GM23338 (cell line): ENCODE results near the gene SETMAR. TPM values are rescaled to one million over a fixed set of nuclear protein-coding genes. Genes with fewer than 3 reads are reported as not detected.

Source experiments
- ATAC-seq: fragments of 200-7000 bp; cut with Tn5 transposase; 3 replicates; pipeline ENCODE4 v1.9.1; 2020
- DNase-seq: peaks from one replicate; pipeline ENCODE4 v3.0.0-alpha.2; 2015; ENCODE audit warnings: low spot score
- H2AFZ ChIP-seq: fragments of 200-600 bp; sonication (generic); 2 replicates; pipeline ENCODE4 v1.8.0; 2016; ENCODE audit warnings: antibody characterized with exemption, mild to moderate bottlenecking, moderate library complexity
- H3F3A ChIP-seq: fragments of 200-600 bp; sonication (generic); replicated peaks from 2 replicates; pipeline ENCODE4 v1.8.0; 2017; ENCODE audit warnings: antibody characterized with exemption, mixed run types, low read depth
- H3K27ac ChIP-seq: fragments of 200-600 bp; sonication (generic); 2 replicates; pipeline ENCODE4 v1.6.1; 2016; ENCODE audit warnings: low read depth
- H3K27me3 ChIP-seq: fragments of 200-600 bp; sonication (generic); 2 replicates; pipeline ENCODE4 v1.8.0; 2016; ENCODE audit warnings: mild to moderate bottlenecking, mixed run types, moderate library complexity; ENCODE audit not compliant: insufficient read depth
- H3K36me3 ChIP-seq: fragments of 200-600 bp; sonication (generic); 2 replicates; pipeline ENCODE4 v1.8.0; 2016; ENCODE audit warnings: mild to moderate bottlenecking; ENCODE audit not compliant: insufficient read depth
- H3K4me1 ChIP-seq: fragments of 200-600 bp; sonication (generic); 2 replicates; pipeline ENCODE4 v1.8.0; 2016; ENCODE audit warnings: mild to moderate bottlenecking, moderate library complexity; ENCODE audit not compliant: insufficient read depth
- H3K4me2 ChIP-seq: fragments of 200-600 bp; sonication (generic); 2 replicates; pipeline ENCODE4 v1.7.1; 2017; ENCODE audit warnings: mixed run types
- H3K4me3 ChIP-seq: fragments of 200-600 bp; sonication (generic); 2 replicates; pipeline ENCODE4 v1.6.1; 2016; ENCODE audit warnings: mixed run types
- H3K79me2 ChIP-seq: fragments of 200-600 bp; sonication (generic); replicated peaks from 2 replicates; pipeline ENCODE4 v1.8.0; 2017; ENCODE audit warnings: mild to moderate bottlenecking; ENCODE audit not compliant: insufficient read depth
- H3K9me2 ChIP-seq: fragments of 200-600 bp; sonication (generic); 2 replicates; pipeline ENCODE4 v1.8.0; 2017; ENCODE audit not compliant: insufficient read depth
- H4K20me1 ChIP-seq: fragments of 200-600 bp; sonication (generic); replicated peaks from 2 replicates; pipeline ENCODE4 v1.8.0; 2017; ENCODE audit warnings: mild to moderate bottlenecking; ENCODE audit not compliant: insufficient read depth
- H3K27ac Mint-ChIP-seq: 2 replicates; pipeline ENCODE4 v1.8.0; 2020; ENCODE audit warnings: inconsistent platforms, mild to moderate bottlenecking, moderate library complexity, mixed read lengths
- H3K27me3 Mint-ChIP-seq: 3 replicates; pipeline ENCODE4 v1.8.0; 2022; ENCODE audit warnings: low read depth, mild to moderate bottlenecking, moderate library complexity, mixed read lengths, inconsistent platforms; ENCODE audit not compliant: insufficient read depth, poor library complexity
- H3K36me3 Mint-ChIP-seq: 3 replicates; pipeline ENCODE4 v1.8.0; 2021; ENCODE audit warnings: low read depth, mild to moderate bottlenecking, inconsistent platforms, moderate library complexity, mixed read lengths
- H3K4me1 Mint-ChIP-seq: 3 replicates; pipeline ENCODE4 v1.8.0; 2020; ENCODE audit warnings: mild to moderate bottlenecking, inconsistent platforms, mixed read lengths
- H3K4me3 Mint-ChIP-seq: 3 replicates; pipeline ENCODE4 v1.8.0; 2021; ENCODE audit warnings: moderate library complexity, mild to moderate bottlenecking, inconsistent platforms, mixed read lengths
- H3K9me3 Mint-ChIP-seq: 3 replicates; pipeline ENCODE4 v1.8.0; 2020; ENCODE audit warnings: moderate library complexity, mild to moderate bottlenecking, inconsistent platforms, mixed read lengths
- CREB1 ChIP-seq: fragments of 250-450 bp; sonication (Bioruptor Pico); IDR thresholded peaks from 2 replicates; pipeline ENCODE4 v1.5.0; 2020; ENCODE audit warnings: low read depth, mild to moderate bottlenecking, moderate library complexity
- CTCF ChIP-seq, 2 experiments: fragments of 200-600 bp in 1 of 2; sonication (generic) in 1 of 2; conservative IDR thresholded peaks; 2 replicates each; pipeline versions ENCODE4 v1.5.1 to v1.6.1; 2016 to 2017; ENCODE audit warnings: antibody characterized with exemption in 2 of 2, low read depth in 2 of 2, mild to moderate bottlenecking in 2 of 2, moderate library complexity in 1 of 2
- ETS1 ChIP-seq: IDR thresholded peaks from 2 replicates; pipeline ENCODE4 v1.6.1; 2016; ENCODE audit warnings: antibody characterized with exemption
- EZH2 ChIP-seq: fragments of 200-600 bp; sonication (generic); IDR thresholded peaks from one replicate; pipeline ENCODE4 v1.8.0; 2017; ENCODE audit warnings: antibody characterized with exemption, mild to moderate bottlenecking, low read depth; ENCODE audit not compliant: unreplicated experiment
- JUNB ChIP-seq: IDR thresholded peaks from one replicate; pipeline ENCODE4 v1.6.1; 2016; ENCODE audit warnings: antibody characterized with exemption; ENCODE audit not compliant: unreplicated experiment
- NANOG ChIP-seq: IDR thresholded peaks from 2 replicates; pipeline ENCODE4 v1.6.1; 2016; ENCODE audit warnings: antibody characterized with exemption, borderline replicate concordance
- POLR2AphosphoS5 ChIP-seq: IDR thresholded peaks from 2 replicates; pipeline ENCODE4 v1.6.1; 2016; ENCODE audit warnings: antibody characterized with exemption, low read depth
- STAT1 ChIP-seq: IDR thresholded peaks from one replicate; pipeline ENCODE4 v1.6.1; 2016; ENCODE audit warnings: antibody characterized with exemption; ENCODE audit not compliant: unreplicated experiment
- ZNF114 ChIP-seq: fragments of 250-450 bp; sonication (Bioruptor Pico); IDR thresholded peaks from 2 replicates; pipeline ENCODE4 v1.5.0; 2020; ENCODE audit warnings: mild to moderate bottlenecking, moderate library complexity
- ZNF331 ChIP-seq: fragments of 250-450 bp; sonication (Bioruptor Pico); IDR thresholded peaks from 2 replicates; pipeline ENCODE4 v1.5.0; 2020; ENCODE audit warnings: low read depth, mild to moderate bottlenecking, moderate library complexity
- ZNF462 ChIP-seq: fragments of 250-450 bp; sonication (Bioruptor Pico); IDR thresholded peaks from 2 replicates; pipeline ENCODE4 v1.5.0; 2020; ENCODE audit warnings: mild to moderate bottlenecking, moderate library complexity
- polyA plus RNA-seq: library from polyadenylated mRNA; unstranded; fragments of >200 nt; fragmentation: Nextera tagmentation; extraction: Ambion mirVana; gene quantifications from 2 replicates; pipeline ENCODE4 v1.2.1, GENCODE V29; 2016
- total RNA-seq: library from RNA; depleted of rRNA; stranded (reverse); fragments of >200 nt; shearing (Covaris generic); gene quantifications from 2 replicates; pipeline ENCODE4 v1.2.3, GENCODE V29; 2014

Gene SETMAR
- total and polyA plus RNA-seq, 2 experiments from 2014 or later = 11.2 to 19.8 TPM

- Histone ChIP-seq H3K9me2 (no peaks in the 10 kb centered on the region), H3K4me2 (no peak overlapping the region), H3K4me1 (no peaks in the 10 kb centered on the region), H3K36me3 (no peaks in the 10 kb centered on the region), H3K27me3 (no peaks in the 10 kb centered on the region), H4K20me1 (no peaks in the 10 kb centered on the region), H3K27ac (no peak overlapping the region), H3F3A (no peaks in the 10 kb centered on the region), H3K4me3 (no peak overlapping the region), H3K79me2 (no peaks in the 10 kb centered on the region), H2AFZ (no peak overlapping the region)
- DNase-seq (no peak), ATAC-seq (no peak)
- no peaks in the 10 kb centered on the region for H3K36me3 Mint-ChIP-seq
- TF ChIP-seq JUNB = no peak
- no peak for TF ChIP-seq ZNF331
- no peak for TF ChIP-seq NANOG
- no peak for TF ChIP-seq ZNF114
- no peak for TF ChIP-seq CREB1 (CRISPR knock-in tag)
- TF ChIP-seq STAT1 = no peak
- no peak for TF ChIP-seq ETS1
- TF ChIP-seq EZH2 = no peak
- no peak for TF ChIP-seq POLR2AphosphoS5
- no peaks in the 10 kb centered on the region for H3K4me1 Mint-ChIP-seq
- H3K4me3 Mint-ChIP-seq = no peak overlapping the region
- H3K9me3 Mint-ChIP-seq = peaks cover 12% of the 10 kb centered on the region
- no peaks in the 10 kb centered on the region for H3K27me3 Mint-ChIP-seq
- H3K27ac Mint-ChIP-seq = no peak overlapping the region
These were observed 32.4 kb upstream of the SETMAR start for GRCh38 chr3:4270720-4271119.

- Histone ChIP-seq H3K4me1 (no peaks in the 10 kb centered on the region), H4K20me1 (no peaks in the 10 kb centered on the region), H3K79me2 (no peaks in the 10 kb centered on the region), H3K4me3 (no peak overlapping the region), H3K36me3 (no peaks in the 10 kb centered on the region), H3F3A (no peaks in the 10 kb centered on the region), H3K27me3 (no peaks in the 10 kb centered on the region), H2AFZ (no peak overlapping the region), H3K27ac (no peak overlapping the region), H3K9me2 (no peaks in the 10 kb centered on the region), H3K4me2 (no peak overlapping the region)
- H3K9me3 Mint-ChIP-seq = peaks cover 12% of the 10 kb centered on the region
- H3K4me3 Mint-ChIP-seq = no peak overlapping the region
- H3K27me3 Mint-ChIP-seq = no peaks in the 10 kb centered on the region
- peak; percentile 41; the same call in 2 of the 3 replicates for ATAC-seq
- H3K36me3 Mint-ChIP-seq = no peaks in the 10 kb centered on the region
- peak; percentile 80 for DNase-seq
- H3K27ac Mint-ChIP-seq = no peak overlapping the region
- no peaks in the 10 kb centered on the region for H3K4me1 Mint-ChIP-seq
- TF ChIP-seq CTCF (conservative IDR thresholded peaks at IDR 0.05; ENCODE audit: low read depth in 2 of 2) (peak; percentile 69 to 83), ZNF462 (no peak)
These were observed 31.3 kb upstream of the SETMAR start for GRCh38 chr3:4271834-4272233.
